Measurements from ENCODE around the gene VAPA.

The VAPA gene

DNA sequence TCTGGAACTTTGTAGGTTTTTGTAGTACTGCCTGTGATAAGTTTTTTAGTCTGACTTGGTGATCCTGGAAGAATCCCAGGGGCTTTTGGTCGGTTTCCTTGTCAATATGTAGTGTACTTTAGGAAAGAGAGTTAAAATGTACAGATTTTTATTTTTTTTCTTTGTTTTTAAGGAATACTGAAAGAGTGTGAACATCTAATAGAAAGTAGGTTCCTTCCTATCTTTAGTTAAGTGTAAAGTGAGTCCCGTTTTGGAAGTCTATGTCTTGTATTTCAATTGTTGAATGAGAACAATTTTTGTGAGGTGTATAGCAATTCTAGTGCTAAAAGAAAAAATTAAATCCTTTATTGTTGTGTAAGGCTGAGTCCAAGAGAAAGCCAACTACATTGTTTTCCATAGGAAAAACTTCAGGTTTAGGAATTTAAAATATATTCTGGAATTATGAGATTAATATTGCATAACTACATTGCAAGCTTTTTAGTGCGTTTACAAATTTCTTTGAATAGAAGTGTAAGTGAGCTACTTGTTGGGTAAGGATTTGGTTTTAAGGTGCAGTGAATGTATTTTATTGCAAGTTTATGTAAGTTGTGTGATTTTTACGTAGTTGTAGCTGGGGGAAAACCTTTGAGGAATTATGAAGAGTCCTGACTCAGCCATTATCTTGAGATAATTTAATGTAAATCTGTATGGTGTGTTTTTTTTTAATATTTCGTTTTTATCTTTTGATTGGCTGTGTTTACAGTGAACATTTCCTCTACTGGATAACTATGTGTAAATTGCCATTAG lies 1.7 kb downstream of the VAPA start:
- no peak for DNase-seq

DNA sequence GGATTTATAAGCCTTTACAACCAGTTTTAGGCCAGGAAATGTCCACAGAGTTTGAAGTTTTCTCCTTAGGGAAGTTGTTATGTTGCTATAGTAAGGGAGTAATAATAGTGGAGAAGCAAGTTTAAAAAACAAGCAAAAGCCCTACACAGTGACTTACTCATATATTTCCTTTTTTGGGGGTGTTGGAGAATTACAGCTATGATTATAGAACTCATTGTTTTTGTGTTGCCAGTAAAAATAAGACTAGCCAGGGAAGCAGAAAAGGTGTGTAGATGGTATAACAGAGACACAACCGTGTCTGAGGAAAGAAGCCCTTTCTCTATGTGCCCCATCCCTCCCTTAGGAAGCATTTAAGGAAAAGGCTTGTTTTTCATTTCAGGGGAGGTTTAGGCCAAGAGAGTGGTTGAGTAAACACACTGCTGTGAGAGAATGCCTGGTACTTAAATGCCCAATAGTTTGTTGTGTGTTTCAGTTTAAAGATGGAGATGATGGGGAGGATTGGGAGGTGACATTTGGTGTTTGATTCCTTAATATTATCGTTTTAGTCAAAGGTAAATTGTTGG lies 2.3 kb downstream of the VAPA start:
- DNase-seq: no peak

- no peak for DNase-seq
Observed at GRCh38 chr18:9916808-9917207, 3.0 kb downstream of the VAPA start.

- DNase-seq: no peak
Observed at GRCh38 chr18:9918016-9918680, 4.3 kb downstream of the VAPA start.

- DNase-seq: no peak
Observed at GRCh38 chr18:9919564-9920232, 5.9 kb downstream of the VAPA start.

DNA sequence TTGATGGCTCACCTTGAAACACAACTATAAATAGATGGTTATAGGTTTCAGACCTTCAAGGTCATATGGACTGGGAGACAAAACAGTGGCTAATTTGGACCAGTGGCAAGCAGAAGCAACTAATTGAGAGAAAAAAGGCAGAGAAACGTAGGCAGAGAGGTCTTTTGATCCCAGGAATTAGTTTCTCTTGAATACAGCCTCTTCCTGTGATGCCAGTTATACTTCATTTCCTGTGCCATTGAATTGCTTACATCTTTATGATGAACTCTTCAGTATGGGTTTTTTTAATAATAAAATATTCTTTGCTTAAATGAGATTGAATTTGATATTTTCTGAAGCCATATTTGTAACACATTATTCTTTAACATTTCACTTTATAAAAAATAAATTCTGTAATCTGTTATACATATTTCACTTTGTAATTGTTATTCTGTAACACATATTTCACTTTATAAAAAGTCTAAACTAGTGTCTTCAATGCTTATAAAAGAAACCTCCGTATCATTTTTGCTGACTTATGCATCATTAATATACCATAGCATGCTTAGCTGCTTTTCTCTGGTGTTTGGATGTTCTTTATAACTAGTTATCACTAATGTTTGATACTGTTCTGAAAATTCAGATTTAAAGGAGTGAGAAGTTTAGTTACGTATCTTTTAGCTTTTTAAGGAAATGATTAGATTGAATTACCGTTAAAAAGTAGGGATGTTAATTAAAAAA lies 8.9 kb downstream of the VAPA start:
- no peak for DNase-seq

DNA sequence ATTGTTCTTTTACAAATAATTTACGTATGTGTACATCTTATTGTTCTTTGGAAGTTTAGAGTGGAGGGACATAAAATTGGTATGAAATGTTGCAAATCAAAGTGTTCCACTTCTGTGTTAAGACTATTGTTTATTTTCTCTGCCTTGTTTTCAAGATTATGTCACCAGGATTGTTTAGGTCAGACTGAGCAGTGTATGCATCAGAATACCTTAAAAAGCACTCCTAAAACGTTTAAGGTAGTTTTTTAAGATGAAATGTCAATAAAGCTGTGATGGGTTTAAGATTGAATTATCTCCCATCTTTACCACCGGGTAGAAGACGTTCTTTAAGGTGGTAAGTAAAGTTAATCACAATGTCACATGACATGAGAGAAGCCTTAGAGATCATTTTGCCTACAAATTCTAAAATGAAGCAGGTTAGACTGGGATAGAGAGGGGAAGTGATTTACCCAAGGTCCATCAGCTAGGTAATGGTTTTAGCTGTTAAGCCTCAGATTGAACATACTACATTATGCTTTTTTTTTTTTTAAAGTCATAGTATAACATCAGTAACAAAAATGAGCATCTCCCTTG lies 10.6 kb downstream of the VAPA start:
- DNase-seq: no peak

GRCh38 chr18:9925369-9925768 lies 11.6 kb downstream of the VAPA start:
- DNase-seq: no peak

- DNase-seq: no peak
Observed at GRCh38 chr18:9925795-9926194, 12.0 kb downstream of the VAPA start.

- no peak for DNase-seq
Observed at GRCh38 chr18:9926223-9926894, 12.5 kb downstream of the VAPA start.

GRCh38 chr18:9926977-9927376 lies 13.2 kb downstream of the VAPA start:
- DNase-seq: no peak

- no peak for DNase-seq
Observed at GRCh38 chr18:9927392-9928063, 13.7 kb downstream of the VAPA start.

- DNase-seq: no peak
Observed at GRCh38 chr18:9928646-9929259, 14.9 kb downstream of the VAPA start.

DNA sequence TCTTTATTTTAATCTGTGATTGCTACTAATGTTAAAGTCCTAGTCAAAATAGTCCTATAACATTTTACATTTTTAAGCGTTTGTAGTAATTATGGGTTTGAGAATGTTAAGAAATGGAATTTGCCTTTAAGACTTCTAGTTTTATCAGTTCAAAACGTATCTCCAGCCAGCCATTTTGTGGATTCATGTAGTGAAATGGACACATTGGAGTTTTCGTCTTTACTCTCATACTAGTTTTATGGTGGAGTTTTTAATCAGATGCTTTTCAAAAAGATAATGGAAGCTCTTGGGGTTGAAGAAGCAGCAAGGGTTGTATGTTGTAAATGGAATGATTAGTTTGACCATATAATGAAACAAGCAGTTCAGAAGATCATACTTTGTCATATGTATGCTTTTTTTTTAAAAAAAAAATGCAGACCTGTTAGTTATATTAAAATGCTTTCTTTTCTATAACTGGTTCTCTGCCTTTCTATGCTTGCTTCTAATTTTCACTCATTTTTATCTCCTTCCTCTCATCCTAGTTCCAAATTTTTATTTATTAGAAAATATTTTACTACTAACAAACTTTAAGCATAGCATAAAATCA lies 16.6 kb downstream of the VAPA start:
- DNase-seq: no peak

- no peak for DNase-seq
Observed at GRCh38 chr18:9931146-9931545, 17.3 kb downstream of the VAPA start.

- no peak for DNase-seq
Observed at GRCh38 chr18:9931678-9932077, 17.9 kb downstream of the VAPA start.

GRCh38 chr18:9933865-9934264 lies 20.0 kb downstream of the VAPA start:
- no peak for DNase-seq

GRCh38 chr18:9934274-9934673 lies 20.5 kb downstream of the VAPA start:
- no peak for DNase-seq

DNA sequence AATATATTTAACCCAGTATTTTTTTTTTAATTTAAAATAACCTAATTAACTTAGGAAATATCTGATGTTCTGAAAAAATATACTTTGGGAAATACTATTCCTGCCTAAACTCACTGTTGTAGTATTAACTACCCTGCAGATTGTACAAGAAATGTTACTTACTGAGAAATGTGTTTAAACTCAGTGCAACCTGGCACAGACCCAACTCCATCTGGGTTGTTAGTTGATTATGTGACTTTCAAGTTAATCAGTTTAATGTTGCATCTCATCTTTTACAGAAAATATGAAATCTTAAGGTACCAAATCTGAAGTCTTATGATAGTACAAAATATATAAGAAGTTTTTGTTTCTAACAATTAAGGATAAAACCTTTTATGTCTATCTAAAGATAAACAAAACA lies 27.3 kb downstream of the VAPA start:
- DNase-seq: no peak

DNA sequence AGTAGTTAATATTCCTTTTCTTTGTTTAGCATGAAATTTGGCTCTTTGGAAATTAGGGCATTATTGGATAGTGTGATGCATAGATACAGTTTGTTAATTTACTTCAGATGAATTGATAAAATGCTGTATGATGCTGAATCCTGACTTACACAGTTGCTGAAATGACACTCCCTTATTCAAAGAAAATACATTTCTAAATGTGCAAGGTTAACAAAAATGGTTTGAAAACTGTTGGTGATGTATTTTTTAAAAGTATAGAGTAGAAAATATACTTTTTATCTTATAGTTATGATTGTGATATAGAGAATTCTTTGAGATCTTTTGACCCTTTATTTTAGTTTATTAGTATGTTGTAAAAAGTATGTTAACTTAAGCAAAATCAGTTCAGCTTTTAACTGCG lies 27.8 kb downstream of the VAPA start:
- no peak for DNase-seq

DNA sequence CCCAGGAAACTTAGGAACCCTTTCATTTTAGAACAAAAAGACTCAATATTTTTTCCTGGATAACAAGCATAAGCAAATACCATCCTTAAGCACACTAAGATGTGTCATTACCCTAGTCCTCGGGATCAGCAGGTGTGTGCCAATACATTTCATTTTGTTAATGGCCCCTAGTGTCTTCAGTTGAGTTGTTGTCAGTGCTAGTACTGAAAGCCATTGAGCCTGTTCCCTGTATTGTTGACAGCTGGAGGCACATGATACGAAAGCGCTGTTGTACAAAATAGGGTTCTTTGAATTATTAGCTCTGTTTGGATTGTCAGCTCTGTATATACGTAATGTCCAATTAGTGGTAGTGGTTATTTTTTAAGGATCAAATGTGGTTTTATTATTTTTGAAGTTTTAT lies 29.5 kb downstream of the VAPA start:
- no peak for DNase-seq
